Measurements from ENCODE around the gene CDH13.

Gene CDH13

DNA sequence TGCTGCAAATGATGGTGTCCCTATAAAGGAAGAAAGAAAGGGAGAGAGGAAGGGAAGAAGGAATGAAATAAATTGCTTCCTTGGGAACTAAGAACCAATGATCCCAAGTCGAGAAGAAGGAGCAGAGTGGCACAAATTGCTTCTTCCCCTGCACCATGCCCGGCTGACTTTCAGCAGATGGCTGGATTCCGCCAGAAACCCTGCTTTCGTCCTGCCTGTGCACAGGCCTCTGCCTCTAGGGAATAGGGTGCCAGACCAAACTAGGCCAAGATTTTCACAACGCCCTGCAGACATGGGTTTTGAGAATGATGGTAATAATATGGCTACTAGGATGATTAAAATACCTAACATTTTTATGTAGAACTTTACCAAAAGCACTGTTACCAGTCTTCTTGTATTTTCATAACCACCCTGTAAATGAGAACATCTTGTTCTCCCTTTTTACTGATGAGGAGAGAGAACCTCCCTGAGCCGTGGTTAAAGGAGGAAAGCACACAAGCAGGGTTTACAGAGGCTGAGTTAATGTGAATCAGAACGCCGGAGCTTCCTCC lies 1058.9 kb downstream of the CDH13 start:
- no peaks in the 10 kb centered on the region for H3K79me2 ChIP-seq (ENCODE audit: control insufficient read depth, low read length)
- H3K36me3 ChIP-seq (ENCODE audit: control insufficient read depth, low read length): no peaks in the 10 kb centered on the region
- no peak overlapping the region for H3K27ac ChIP-seq (ENCODE audit: low read depth, low read length)
- no peak for TF ChIP-seq EZH2phosphoT487 (IDR thresholded peaks at IDR 0.05; ENCODE audit: borderline replicate concordance, low read length)
- TF ChIP-seq, protein P1, sequence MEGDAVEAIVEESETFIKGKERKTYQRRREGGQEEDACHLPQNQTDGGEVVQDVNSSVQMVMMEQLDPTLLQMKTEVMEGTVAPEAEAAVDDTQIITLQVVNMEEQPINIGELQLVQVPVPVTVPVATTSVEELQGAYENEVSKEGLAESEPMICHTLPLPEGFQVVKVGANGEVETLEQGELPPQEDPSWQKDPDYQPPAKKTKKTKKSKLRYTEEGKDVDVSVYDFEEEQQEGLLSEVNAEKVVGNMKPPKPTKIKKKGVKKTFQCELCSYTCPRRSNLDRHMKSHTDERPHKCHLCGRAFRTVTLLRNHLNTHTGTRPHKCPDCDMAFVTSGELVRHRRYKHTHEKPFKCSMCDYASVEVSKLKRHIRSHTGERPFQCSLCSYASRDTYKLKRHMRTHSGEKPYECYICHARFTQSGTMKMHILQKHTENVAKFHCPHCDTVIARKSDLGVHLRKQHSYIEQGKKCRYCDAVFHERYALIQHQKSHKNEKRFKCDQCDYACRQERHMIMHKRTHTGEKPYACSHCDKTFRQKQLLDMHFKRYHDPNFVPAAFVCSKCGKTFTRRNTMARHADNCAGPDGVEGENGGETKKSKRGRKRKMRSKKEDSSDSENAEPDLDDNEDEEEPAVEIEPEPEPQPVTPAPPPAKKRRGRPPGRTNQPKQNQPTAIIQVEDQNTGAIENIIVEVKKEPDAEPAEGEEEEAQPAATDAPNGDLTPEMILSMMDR (IDR thresholded peaks at IDR 0.05; ENCODE audit: low read depth, low read length, poor library complexity, severe bottlenecking): no peak
- H3K4me3 ChIP-seq (ENCODE audit: low read length): no peak overlapping the region
- no peaks in the 10 kb centered on the region for H3K4me1 ChIP-seq (ENCODE audit: control insufficient read depth, low read length)
- H3K27me3 ChIP-seq (ENCODE audit: control insufficient read depth, low read length): 0 out of 2 replicates have a peak, but pooled peaks cover 3% of the 10 kb centered on the region
- no peaks in the 10 kb centered on the region for H3K9me2 ChIP-seq (replicated peaks; ENCODE audit: control insufficient read depth, low read length)
- H4K20me1 ChIP-seq (ENCODE audit: control insufficient read depth, insufficient read depth, low read depth, low read length): no peaks in the 10 kb centered on the region
- H3F3A ChIP-seq (ENCODE audit: control insufficient read depth, insufficient read depth): no peaks in the 10 kb centered on the region
- H3K4me2 ChIP-seq (ENCODE audit: low read length): no peak overlapping the region
- H3K9me3 ChIP-seq (ENCODE audit: control insufficient read depth, insufficient read depth, low read length): no peaks in the 10 kb centered on the region

GRCh38 chr16:83686726-83687125 lies 1060.0 kb downstream of the CDH13 start:
- H3K79me2 ChIP-seq (ENCODE audit: control insufficient read depth, low read length): no peaks in the 10 kb centered on the region
- H3K4me2 ChIP-seq (ENCODE audit: low read length): no peak overlapping the region
- no peaks in the 10 kb centered on the region for H4K20me1 ChIP-seq (ENCODE audit: control insufficient read depth, insufficient read depth, low read depth, low read length)
- 0 out of 2 replicates have a peak, but pooled peaks cover 3% of the 10 kb centered on the region for H3K27me3 ChIP-seq (ENCODE audit: control insufficient read depth, low read length)
- no peak overlapping the region for H3K27ac ChIP-seq (ENCODE audit: low read depth, low read length)
- H3K36me3 ChIP-seq (ENCODE audit: control insufficient read depth, low read length): no peaks in the 10 kb centered on the region
- H3K4me3 ChIP-seq (ENCODE audit: low read length): no peak overlapping the region
- H3F3A ChIP-seq (ENCODE audit: control insufficient read depth, insufficient read depth): no peaks in the 10 kb centered on the region
- no peaks in the 10 kb centered on the region for H3K9me2 ChIP-seq (replicated peaks; ENCODE audit: control insufficient read depth, low read length)
- no peaks in the 10 kb centered on the region for H3K4me1 ChIP-seq (ENCODE audit: control insufficient read depth, low read length)
- H3K9me3 ChIP-seq (ENCODE audit: control insufficient read depth, insufficient read depth, low read length): no peaks in the 10 kb centered on the region
- TF ChIP-seq, protein P1 (IDR thresholded peaks at IDR 0.05; ENCODE audit: low read depth, low read length, poor library complexity, severe bottlenecking): no peak
- no peak for TF ChIP-seq EZH2phosphoT487 (IDR thresholded peaks at IDR 0.05; ENCODE audit: borderline replicate concordance, low read length)

DNA sequence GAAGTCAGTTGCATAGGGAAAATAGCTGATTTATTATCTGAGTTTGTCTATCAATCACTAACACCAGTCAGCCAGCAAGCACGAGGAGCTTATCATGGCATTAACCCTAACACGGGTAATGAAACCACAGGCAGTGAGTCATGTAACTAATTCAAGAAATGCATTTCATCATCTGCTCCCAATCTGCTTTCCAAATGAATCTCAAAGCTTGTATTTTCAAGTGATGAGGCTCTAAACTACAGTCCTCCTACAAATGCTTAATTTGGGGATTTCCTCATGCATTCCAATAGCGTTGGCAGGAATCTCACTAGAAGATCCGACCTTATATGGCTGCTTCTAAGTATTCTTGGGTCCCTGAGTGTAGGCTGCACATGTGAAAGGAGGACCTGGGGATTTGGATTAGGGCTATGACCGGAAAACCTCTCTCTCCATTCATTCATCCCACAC lies 1062.6 kb downstream of the CDH13 start:
- Histone ChIP-seq H3K36me3 (ENCODE audit: control insufficient read depth, low read length) (no peaks in the 10 kb centered on the region), H3K4me3 (ENCODE audit: low read length) (no peak overlapping the region), H3K27me3 (ENCODE audit: control insufficient read depth, low read length) (0 out of 2 replicates have a peak, but pooled peaks cover 3% of the 10 kb centered on the region), H3K4me1 (ENCODE audit: control insufficient read depth, low read length) (no peaks in the 10 kb centered on the region), H3K27ac (ENCODE audit: low read depth, low read length) (no peak overlapping the region), H3K79me2 (ENCODE audit: control insufficient read depth, low read length) (no peaks in the 10 kb centered on the region), H3K4me2 (ENCODE audit: low read length) (no peak overlapping the region), H3K9me3 (ENCODE audit: control insufficient read depth, insufficient read depth, low read length) (no peaks in the 10 kb centered on the region), H4K20me1 (ENCODE audit: control insufficient read depth, insufficient read depth, low read depth, low read length) (no peaks in the 10 kb centered on the region), H3F3A (ENCODE audit: control insufficient read depth, insufficient read depth) (no peaks in the 10 kb centered on the region), H3K9me2 (replicated peaks; ENCODE audit: control insufficient read depth, low read length) (no peaks in the 10 kb centered on the region)
- TF ChIP-seq, protein P1 (IDR thresholded peaks at IDR 0.05; ENCODE audit: low read depth, low read length, poor library complexity, severe bottlenecking): no peak
- TF ChIP-seq EZH2phosphoT487 (IDR thresholded peaks at IDR 0.05; ENCODE audit: borderline replicate concordance, low read length): no peak

Data from DOHH2 (cell line).